ENCODE measurements around the gene DMRTA1. TPM values are rescaled to one million over a fixed set of nuclear protein-coding genes. Genes with fewer than 3 reads are reported as not detected.
"Not testable (repeated sequence)": the region's sequence is repeated elsewhere in the genome, so short reads cannot be mapped to it uniquely, and the experiment has no call there.

DMRTA1 gene
- total RNA-seq, 3 donors from 2014 or later, result 0.66 to 12.2 (median 1.6) TPM

GRCh38 chr9:22433691-22434090 is 12.9 kb upstream of the DMRTA1 start:
- TF ChIP-seq CTCF (IDR thresholded peaks at IDR 0.05), result no peak
- TF ChIP-seq POLR2A (IDR thresholded peaks at IDR 0.05), result no peak
- no peak for TF ChIP-seq POLR2AphosphoS5 (IDR thresholded peaks at IDR 0.05)
- Histone ChIP-seq H3K27ac (no peak overlapping the region), H3K4me3 (no peak overlapping the region), H3K27me3 (no peaks in the 10 kb centered on the region), H3K9me3 (no peaks in the 10 kb centered on the region), H3K36me3 (no peaks in the 10 kb centered on the region), H3K4me1 (no peaks in the 10 kb centered on the region)
- intact Hi-C loops (cut with DNase I; ENCODE audit: low total_unique reads), result no loop called here
- DNase-seq (ENCODE audit: low spot score in 2 of 2), result no peak

- H3K27ac ChIP-seq; intact Hi-C loops (cut with DNase I; ENCODE audit: low total_unique reads); DNase-seq (ENCODE audit: low spot score in 2 of 2); H3K9me3 ChIP-seq; H3K27me3 ChIP-seq; H3K36me3 ChIP-seq; H3K4me3 ChIP-seq; H3K4me1 ChIP-seq: not testable (repeated sequence)
These were observed 11.4 kb upstream of the DMRTA1 start for GRCh38 chr9:22435252-22435651.

- H3K27me3 ChIP-seq; H3K27ac ChIP-seq; intact Hi-C loops (cut with DNase I; ENCODE audit: low total_unique reads); H3K9me3 ChIP-seq; H3K4me3 ChIP-seq; H3K36me3 ChIP-seq; DNase-seq (ENCODE audit: low spot score in 2 of 2); H3K4me1 ChIP-seq: not testable (repeated sequence)
These were observed 9.1 kb upstream of the DMRTA1 start for GRCh38 chr9:22437461-22438067.

- DNase-seq (ENCODE audit: low spot score in 2 of 2), result no peak
- intact Hi-C loops (cut with DNase I; ENCODE audit: low total_unique reads), result no loop called here
These were observed 5.8 kb upstream of the DMRTA1 start for GRCh38 chr9:22440841-22441240.

GRCh38 chr9:22446950-22447617 is 460 bp downstream of the DMRTA1 start:
- Histone ChIP-seq H3K9me3 (no peaks in the 10 kb centered on the region), H3K4me3 (peak overlapping the region; percentile 57 to 70 (median 63)), H3K27me3 (no peaks in the 10 kb centered on the region), H3K4me1 (no peaks in the 10 kb centered on the region), H3K36me3 (no peaks in the 10 kb centered on the region), H3K27ac (peak overlapping the region; percentile 63 to 68)
- intact Hi-C loops (cut with DNase I; ENCODE audit: low total_unique reads), result no loop called here
- DNase-seq (ENCODE audit: low spot score in 2 of 2), result no peak
- no peak for TF ChIP-seq CTCF (IDR thresholded peaks at IDR 0.05)
- no peak for TF ChIP-seq POLR2A (IDR thresholded peaks at IDR 0.05)
- no peak for TF ChIP-seq POLR2AphosphoS5 (IDR thresholded peaks at IDR 0.05)

More at GRCh38 chr9:22440841-22441240, 5.8 kb upstream of the DMRTA1 start:
- H3K27me3 ChIP-seq, result no peaks in the 10 kb centered on the region
- H3K4me3 ChIP-seq, result no peak overlapping the region
- H3K27ac ChIP-seq, result no peak overlapping the region
- no peaks in the 10 kb centered on the region for H3K9me3 ChIP-seq
- no peaks in the 10 kb centered on the region for H3K36me3 ChIP-seq
- TF ChIP-seq POLR2AphosphoS5 (IDR thresholded peaks at IDR 0.05) (no peak), POLR2A (IDR thresholded peaks at IDR 0.05) (no peak), CTCF (IDR thresholded peaks at IDR 0.05) (no peak)
- H3K4me1 ChIP-seq, result no peaks in the 10 kb centered on the region

GRCh38 chr9:22447618-22448305 is 1.1 kb downstream of the DMRTA1 start:
- no peaks in the 10 kb centered on the region for H3K4me1 ChIP-seq
- peak overlapping the region; percentile 57 to 70 (median 63) for H3K4me3 ChIP-seq
- peak overlapping the region; percentile 63 to 68 for H3K27ac ChIP-seq
- no peaks in the 10 kb centered on the region for H3K36me3 ChIP-seq
- H3K27me3 ChIP-seq, result no peaks in the 10 kb centered on the region
- TF ChIP-seq POLR2AphosphoS5 (IDR thresholded peaks at IDR 0.05) (no peak), POLR2A (IDR thresholded peaks at IDR 0.05) (no peak), CTCF (IDR thresholded peaks at IDR 0.05) (no peak)
- DNase-seq (ENCODE audit: low spot score in 2 of 2), result no peak
- H3K9me3 ChIP-seq, result no peaks in the 10 kb centered on the region
- intact Hi-C loops (cut with DNase I; ENCODE audit: low total_unique reads), result no loop called here
